Loucy (cell line): ENCODE measurements around the gene C21orf58.

Experiments used
- EZH2phosphoT487 ChIP-seq: fragments of 200-600 bp; IDR thresholded peaks from 2 replicates; pipeline ENCODE4 v1.6.1; 2018; ENCODE audit warnings: antibody characterized with exemption, mild to moderate bottlenecking, moderate library complexity, borderline replicate concordance
- TF ChIP-seq, protein P1 (sequence below): fragments of 200-600 bp; sonication (generic); conservative IDR thresholded peaks from 2 replicates; pipeline ENCODE4 v1.5.1; 2014; ENCODE audit warnings: mild to moderate bottlenecking, antibody characterized with exemption, low read length

GRCh38 chr21:46349134-46349760 is 25.6 kb upstream of the C21orf58 start:
- TF ChIP-seq, protein P1, sequence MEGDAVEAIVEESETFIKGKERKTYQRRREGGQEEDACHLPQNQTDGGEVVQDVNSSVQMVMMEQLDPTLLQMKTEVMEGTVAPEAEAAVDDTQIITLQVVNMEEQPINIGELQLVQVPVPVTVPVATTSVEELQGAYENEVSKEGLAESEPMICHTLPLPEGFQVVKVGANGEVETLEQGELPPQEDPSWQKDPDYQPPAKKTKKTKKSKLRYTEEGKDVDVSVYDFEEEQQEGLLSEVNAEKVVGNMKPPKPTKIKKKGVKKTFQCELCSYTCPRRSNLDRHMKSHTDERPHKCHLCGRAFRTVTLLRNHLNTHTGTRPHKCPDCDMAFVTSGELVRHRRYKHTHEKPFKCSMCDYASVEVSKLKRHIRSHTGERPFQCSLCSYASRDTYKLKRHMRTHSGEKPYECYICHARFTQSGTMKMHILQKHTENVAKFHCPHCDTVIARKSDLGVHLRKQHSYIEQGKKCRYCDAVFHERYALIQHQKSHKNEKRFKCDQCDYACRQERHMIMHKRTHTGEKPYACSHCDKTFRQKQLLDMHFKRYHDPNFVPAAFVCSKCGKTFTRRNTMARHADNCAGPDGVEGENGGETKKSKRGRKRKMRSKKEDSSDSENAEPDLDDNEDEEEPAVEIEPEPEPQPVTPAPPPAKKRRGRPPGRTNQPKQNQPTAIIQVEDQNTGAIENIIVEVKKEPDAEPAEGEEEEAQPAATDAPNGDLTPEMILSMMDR = no peak
- TF ChIP-seq EZH2phosphoT487 = no peak
